B cell (primary cell): ENCODE data around the gene COLEC12. TPM values are rescaled to one million over a fixed set of nuclear protein-coding genes. Genes with fewer than 3 reads are reported as not detected.

Experiments
- ATAC-seq: fragments of 200-7000 bp; cut with Tn5 transposase; one replicate; pipeline ENCODE4 v1.10.0; 2021; ENCODE audit warnings: low read depth, mild to moderate bottlenecking, moderate number of reproducible peaks, moderate library complexity
- CTCF ChIA-PET: fragments of 350-600 bp; sonication (Branson Sonifier 250); formaldehyde crosslinking; loops from one replicate; lab custom pipeline; 2021; ENCODE audit warnings: antibody characterized with exemption, inconsistent platforms; lab: Charles Lee
- POLR2A ChIA-PET: fragments of 350-600 bp; sonication (Branson Sonifier 250); formaldehyde crosslinking; loops from one replicate; lab custom pipeline; 2021; ENCODE audit warnings: antibody characterized with exemption; lab: Charles Lee
- DNase-seq: peaks from one replicate; pipeline ENCODE4 v3.0.0; 2013
- H2AFZ ChIP-seq: 2 replicates; pipeline ENCODE4 v1.6.1; 2012; ENCODE audit warnings: mild to moderate bottlenecking, low read depth, low read length; ENCODE audit not compliant: insufficient read depth, poor library complexity, severe bottlenecking
- H3K27ac ChIP-seq, 2 donors: 1 replicate in 1 of 2; 2 replicates in 1 of 2; pipeline ENCODE4 v1.5.1; 2012 to 2013; ENCODE audit warnings: low read length in 2 of 2, mild to moderate bottlenecking in 2 of 2, moderate library complexity in 1 of 2
- H3K27me3 ChIP-seq, 4 experiments: fragments of 200-600 bp in 1 of 4; sonication (generic) in 1 of 4; replicated peaks in 1 of 4; 1 replicate in 2 of 4; 2 replicates in 2 of 4; pipeline versions ENCODE4 v1.6.1 to v1.7.0; 2013 to 2016; ENCODE audit warnings: low read length in 3 of 4, mild to moderate bottlenecking in 2 of 4, mixed read lengths in 1 of 4, moderate library complexity in 1 of 4; ENCODE audit not compliant: insufficient read depth in 4 of 4, control insufficient read depth in 3 of 4; ENCODE audit errors: control extremely low read depth in 1 of 4
- H3K36me3 ChIP-seq, 2 experiments: replicated peaks in 1 of 2; 1 replicate in 1 of 2; 2 replicates in 1 of 2; pipeline versions ENCODE4 v1.6.1 to v1.7.1; 2013; ENCODE audit warnings: low read length in 1 of 2; ENCODE audit not compliant: insufficient read depth in 2 of 2, control insufficient read depth in 1 of 2; ENCODE audit errors: control extremely low read depth in 1 of 2, extremely low read depth in 1 of 2
- H3K4me1 ChIP-seq, 2 donors: fragments of 200-600 bp in 1 of 2; sonication (generic) in 1 of 2; 1 replicate in 1 of 2; 2 replicates in 1 of 2; pipeline versions ENCODE4 v1.5.1 to v1.6.1; 2013 to 2017; ENCODE audit warnings: low read length in 2 of 2; ENCODE audit not compliant: control insufficient read depth in 2 of 2, insufficient read depth in 2 of 2
- H3K4me2 ChIP-seq: replicated peaks from 2 replicates; pipeline ENCODE3; 2012; ENCODE audit warnings: mild to moderate bottlenecking, low read depth, low read length; ENCODE audit not compliant: poor library complexity, severe bottlenecking
- H3K4me3 ChIP-seq, 5 experiments: fragments of 200-600 bp in 1 of 5; sonication (generic) in 1 of 5; 1 replicate in 3 of 5; 2 replicates in 2 of 5; pipeline versions ENCODE4 v1.5.1 to v1.7.0; 2011 to 2016; ENCODE audit warnings: low read length in 4 of 5, mild to moderate bottlenecking in 4 of 5, low read depth in 2 of 5, control low read depth in 1 of 5, moderate library complexity in 1 of 5; ENCODE audit not compliant: insufficient read depth in 1 of 5; ENCODE audit errors: control extremely low read depth in 1 of 5, extremely low read depth in 1 of 5
- H3K79me2 ChIP-seq: fragments of 200-600 bp; sonication (generic); one replicate; pipeline ENCODE4 v1.6.0; 2016; ENCODE audit warnings: low read length; ENCODE audit not compliant: control insufficient read depth, insufficient read depth
- H3K9ac ChIP-seq: fragments of 200-600 bp; sonication (generic); 2 replicates; pipeline ENCODE4 v1.6.1; 2017; ENCODE audit warnings: mild to moderate bottlenecking, low read length, moderate library complexity
- H3K9me3 ChIP-seq, 3 donors: one replicate each; pipeline versions ENCODE4 v1.6.1 to v1.7.1; 2013; ENCODE audit warnings: low read length in 2 of 3; ENCODE audit not compliant: control insufficient read depth in 2 of 3, insufficient read depth in 1 of 3; ENCODE audit errors: control extremely low read depth in 1 of 3
- H4K20me1 ChIP-seq: 2 replicates; pipeline ENCODE4 v1.6.0; 2012; ENCODE audit warnings: mild to moderate bottlenecking, low read length; ENCODE audit not compliant: insufficient read depth, control insufficient read depth, poor library complexity, severe bottlenecking
- H3K27ac Mint-ChIP-seq: one replicate; pipeline ENCODE4 v1.8.0; 2021; ENCODE audit warnings: mixed read lengths
- H3K27me3 Mint-ChIP-seq: one replicate; pipeline ENCODE4 v1.8.0; 2021; ENCODE audit warnings: mixed read lengths
- H3K4me1 Mint-ChIP-seq: one replicate; pipeline ENCODE4 v1.8.0; 2021; ENCODE audit warnings: mixed read lengths
- H3K4me3 Mint-ChIP-seq: one replicate; pipeline ENCODE4 v1.8.0; 2021; ENCODE audit warnings: mixed read lengths
- H3K9me3 Mint-ChIP-seq: one replicate; pipeline ENCODE4 v1.8.0; 2022; ENCODE audit warnings: mixed read lengths; ENCODE audit not compliant: insufficient read depth
- CTCF ChIP-seq: fragments of 200-600 bp; IDR thresholded peaks from one replicate; pipeline ENCODE4 v1.8.0; 2022; ENCODE audit warnings: antibody characterized with exemption, mild to moderate bottlenecking
- EZH2 ChIP-seq: IDR thresholded peaks from 2 replicates; pipeline ENCODE4 v1.6.1; 2012; ENCODE audit warnings: borderline replicate concordance, low read depth, mild to moderate bottlenecking, moderate library complexity, low read length; ENCODE audit not compliant: insufficient read depth, poor library complexity, severe bottlenecking
- WGBS: methylation state at CpG from one replicate; pipeline ENCODE4 v1.1.5; 2013; ENCODE audit warnings: missing lambda C conversion rate; ENCODE audit not compliant: insufficient coverage; 5-methylcytosine and 5-hydroxymethylcytosine counted together
- intact Hi-C: fragments of 100-400 bp; cut with micrococcal nuclease; formaldehyde crosslinking; loops from one replicate; pipeline ENCODE4 v1.10.0; 2022
- polyA plus RNA-seq: library from polyadenylated mRNA; depleted of rRNA; stranded (reverse); fragments of >200 nt; gene quantifications from 2 replicates; pipeline ENCODE4 v1.2.3, GENCODE V29; 2012
- total RNA-seq, 2 donors: library from RNA; stranded (reverse); fragments of 120-200 nt in 1 of 2; gene quantifications; 1 replicate in 1 of 2; 2 replicates in 1 of 2; pipeline versions ENCODE4 v1.2.3 to v1.2.4, GENCODE V29; 2013 to 2022

COLEC12 gene
- total and polyA plus RNA-seq, 2 donors (not counting 1 experiment from before 2014, with no cell fraction given): not detected

- 89% methylated on average over 2 of the region's 6 CpGs for WGBS
- H3K27me3 Mint-ChIP-seq: no peaks in the 10 kb centered on the region
Observed at GRCh38 chr18:269480-270095, 230.9 kb downstream of the COLEC12 start.

More at GRCh38 chr18:269480-270095, 230.9 kb downstream of the COLEC12 start:
- Histone ChIP-seq H3K9ac (no peak overlapping the region), H3K79me2 (peaks cover 22% of the 10 kb centered on the region), H4K20me1 (no peaks in the 10 kb centered on the region), H3K27me3 (no peaks in the 10 kb centered on the region), H3K4me1 (peaks cover 8 to 16% of the 10 kb centered on the region in 2 donors), H3K4me2 (no peak overlapping the region), H2AFZ (no peak overlapping the region), H3K36me3 (peaks cover 0 to 4% of the 10 kb centered on the region in 2 experiments), H3K4me3 (no peak overlapping the region), H3K9me3 (no peaks in the 10 kb centered on the region), H3K27ac (no peak overlapping the region)
- no peak for DNase-seq
- TF ChIP-seq EZH2 (no peak), CTCF (no peak)
- ATAC-seq: no peak
- intact Hi-C loops: loop anchor here (5.0 kb wide), 1 partner anchor 443 kb away; the partner anchor contains the start of gene ENOSF1
- Mint-ChIP-seq H3K27ac (peak overlapping the region; percentile 8), H3K4me1 (peaks cover 30% of the 10 kb centered on the region), H3K4me3 (peak overlapping the region; percentile 98), H3K9me3 (no peaks in the 10 kb centered on the region)
- ChIA-PET POLR2A (no interaction called here), CTCF (no interaction called here)
